K562 (cell line): ENCODE measurements around the gene LIF. TPM values are rescaled to one million over a fixed set of nuclear protein-coding genes. Genes with fewer than 3 reads are reported as not detected.

ENCODE experiments used
- ATAC-seq: fragments of 200-7000 bp; cut with Tn5 transposase; 3 replicates; pipeline ENCODE4 v1.9.1; 2020; ENCODE audit warnings: moderate library complexity
- BruUV-seq: library from RNA; stranded (reverse); fragments of 400-500 nt; replicated peaks from 2 replicates; lab custom pipeline; 2021; lab: Mats Ljungman, UMichigan
- CTCF ChIA-PET: fragments of 300-600 bp; formaldehyde crosslinking; extraction: SDS; loops from one replicate; lab custom pipeline; 2021; ENCODE audit warnings: low intra/inter-chr PET ratio; lab: Yijun Ruan, JAX
- POLR2A ChIA-PET: fragments of 300-600, 350-650 bp; sonication (Branson Sonifier 250); formaldehyde crosslinking; extraction: SDS; loops from one replicate; lab custom pipeline; 2021; ENCODE audit warnings: antibody characterized with exemption, inconsistent platforms; lab: Yijun Ruan, JAX
- DNase-seq, 4 experiments: peaks; one replicate each; pipeline versions ENCODE4 v3.0.0 to v3.0.0-alpha.2; 2011 to 2018; ENCODE audit warnings: low spot score in 3 of 4, mixed read lengths in 3 of 4; ENCODE audit errors: extremely low read depth in 1 of 4
- FAIRE-seq: peaks from 2 replicates; lab custom pipeline; 2011; peaks lifted over from hg19 to GRCh38; lab: Jason Lieb, UNC
- H2AFZ ChIP-seq: 2 replicates; pipeline ENCODE4 v1.6.0; 2011; ENCODE audit warnings: low read depth, low read length, control low read depth, inconsistent platforms
- H3K27ac ChIP-seq: fragments of 200-600 bp; 3 replicates; pipeline ENCODE4 v1.8.0; 2011; ENCODE audit warnings: low read depth, mild to moderate bottlenecking, control low read depth, inconsistent platforms, low read length, moderate library complexity, mixed read lengths; ENCODE audit errors: extremely low read depth
- H3K27me3 ChIP-seq, 2 experiments: fragments of 300-600 bp in 1 of 2; 2 replicates in 1 of 2; 3 replicates in 1 of 2; pipeline versions ENCODE4 v1.6.0 to v1.8.0; 2011; ENCODE audit warnings: inconsistent platforms in 2 of 2, low read length in 2 of 2, mild to moderate bottlenecking in 1 of 2, mixed read lengths in 1 of 2, moderate library complexity in 1 of 2; ENCODE audit not compliant: control insufficient read depth in 2 of 2, insufficient read depth in 2 of 2
- H3K36me3 ChIP-seq: fragments of 300-600 bp; 3 replicates; pipeline ENCODE4 v1.8.0; 2011; ENCODE audit warnings: mild to moderate bottlenecking, low read length, inconsistent platforms; ENCODE audit not compliant: control insufficient read depth, insufficient read depth
- H3K4me1 ChIP-seq, 2 experiments: fragments of 200-600 bp in 1 of 2; replicated peaks in 1 of 2; 2 replicates in 1 of 2; 3 replicates in 1 of 2; pipeline versions ENCODE4 v1.5.1 to v1.8.0; 2011; ENCODE audit warnings: inconsistent platforms in 2 of 2, low read length in 2 of 2, mild to moderate bottlenecking in 1 of 2, mixed read lengths in 1 of 2, moderate library complexity in 1 of 2; ENCODE audit not compliant: control insufficient read depth in 2 of 2, insufficient read depth in 2 of 2
- H3K4me2 ChIP-seq: 2 replicates; pipeline ENCODE4 v1.6.1; 2011; ENCODE audit warnings: low read length, control low read depth, inconsistent platforms, mixed read lengths; ENCODE audit not compliant: insufficient read depth
- H3K4me3 ChIP-seq: fragments of 200-600 bp; sonication (generic), shearing (Covaris generic); 2 replicates; pipeline ENCODE4 v1.5.1; 2016; ENCODE audit warnings: control low read depth, inconsistent platforms
- H3K79me2 ChIP-seq: fragments of 200-600 bp; 3 replicates; pipeline ENCODE4 v1.8.0; 2011; ENCODE audit warnings: low read length, inconsistent platforms; ENCODE audit not compliant: control insufficient read depth, insufficient read depth
- H3K9ac ChIP-seq, 2 experiments: 2 replicates each; pipeline versions ENCODE4 v1.6.0 to v1.6.1; 2011; ENCODE audit warnings: low read depth in 2 of 2, low read length in 2 of 2, control low read depth in 1 of 2, inconsistent platforms in 1 of 2, mild to moderate bottlenecking in 1 of 2, mixed read lengths in 1 of 2; ENCODE audit not compliant: insufficient read depth in 1 of 2
- H3K9me1 ChIP-seq: one replicate; pipeline ENCODE4 v1.6.0; 2011; ENCODE audit warnings: inconsistent platforms, mild to moderate bottlenecking, low read length, moderate library complexity; ENCODE audit not compliant: control insufficient read depth, insufficient read depth
- H3K9me3 ChIP-seq: replicated peaks from 2 replicates; pipeline ENCODE4 v1.5.1; 2011; ENCODE audit warnings: low read depth, low read length, inconsistent platforms; ENCODE audit not compliant: control insufficient read depth, insufficient read depth
- H4K20me1 ChIP-seq: replicated peaks from 2 replicates; pipeline ENCODE4 v1.6.1; 2011; ENCODE audit warnings: low read length, inconsistent platforms, mixed read lengths; ENCODE audit not compliant: control insufficient read depth, insufficient read depth
- BCOR ChIP-seq: fragments of 450-650 bp; IDR thresholded peaks from 2 replicates; pipeline ENCODE4 v1.6.1; 2016
- NFIC ChIP-seq: fragments of 450-650 bp; IDR thresholded peaks from 2 replicates; pipeline ENCODE4 v1.6.1; 2017; ENCODE audit warnings: mild to moderate bottlenecking, inconsistent platforms
- RBM25 ChIP-seq: fragments of 200-400 bp; formaldehyde crosslinking; IDR thresholded peaks from 2 replicates; pipeline ENCODE4 v1.6.1; 2018; ENCODE audit warnings: low read length, low read depth, moderate library complexity; ENCODE audit not compliant: severe bottlenecking
- WGBS: fragments of 100-300 bp; shearing (Covaris generic); methylation state at CpG from one replicate; pipeline ENCODE4 v1.1.6; 2016; ENCODE audit warnings: low coverage, mixed read lengths; ENCODE audit not compliant: insufficient coverage; ENCODE audit errors: missing lambda C conversion rate; 5-methylcytosine and 5-hydroxymethylcytosine counted together
- in situ Hi-C: fragments of 300-500 bp; cut with MboI; formaldehyde crosslinking; loops from 4 replicates; pipeline ENCODE4 v1.15.0; 2018; ENCODE audit warnings: inconsistent platforms, mixed read lengths
- intact Hi-C: fragments of 100-400 bp; cut with micrococcal nuclease; formaldehyde crosslinking; loops from 2 replicates; pipeline ENCODE4 v1.14.2; 2022
- polyA plus RNA-seq, 8 experiments: library from polyadenylated mRNA; depleted of rRNA in 4 of 8; stranded (reverse) in 5 of 8; unstranded in 3 of 8; fragments of >200 nt; fragmentation: Nextera tagmentation in 2 of 8; fragmentation: Illumina TruSeq in 1 of 8; extraction: Ambion mirVana in 2 of 8; extraction: Trizol in 1 of 8; gene quantifications; 2 replicates each; pipeline versions ENCODE4 v1.2.1 to v1.2.3, GENCODE V29; 2011 to 2014; ENCODE audit warnings: inconsistent platforms in 1 of 8, missing spikeins in 1 of 8
- total RNA-seq, 7 experiments: library from RNA; depleted of rRNA in 6 of 7; stranded (reverse); fragments of >200 nt in 6 of 7; fragmentation: Illumina TruSeq in 2 of 7; extraction: Trizol in 2 of 7; gene quantifications; 2 replicates each; pipeline versions ENCODE4 v1.2.1 to v1.2.3, GENCODE V29; 2011 to 2021; ENCODE audit warnings: low replicate concordance in 1 of 7

Gene LIF
- total and polyA plus RNA-seq, 9 of the 15 experiments (the other 6 are each of a cell fraction or from before 2014, with no cell fraction given): 0.05 to 0.39 (median 0.18) TPM; not detected in 3

GRCh38 chr22:30250039-30250565 lies 3.5 kb upstream of the LIF start:
- peak; percentile 62 for TF ChIP-seq NFIC
- peak; percentile 62 for TF ChIP-seq RBM25
- TF ChIP-seq BCOR: no peak
- TF ChIP-seq, all 486 proteins: peak for 2
- Histone ChIP-seq H3K27me3 (peaks cover 0 to 27% of the 10 kb centered on the region in 2 experiments; a peak in 2 of 5 replicates), H3K9ac (no peak overlapping the region), H2AFZ (no peak overlapping the region), H3K27ac (no peak overlapping the region), H3K36me3 (no peaks in the 10 kb centered on the region), H3K9me3 (no peaks in the 10 kb centered on the region), H3K9me1 (no peaks in the 10 kb centered on the region), H3K4me3 (no peak overlapping the region), H3K4me2 (no peak overlapping the region), H3K4me1 (peaks cover 0 to 38% of the 10 kb centered on the region in 2 experiments; a peak in 2 of 5 replicates), H3K79me2 (no peaks in the 10 kb centered on the region), H4K20me1 (no peaks in the 10 kb centered on the region)
- DNase-seq: no peak
- BruUV-seq: no TSS peak
- no peak for FAIRE-seq
- intact Hi-C loops (no loop called here), in situ Hi-C loops (no loop called here)
- no peak for ATAC-seq
- ChIA-PET POLR2A (interaction anchor here (0.6 kb wide), 1 partner anchor 9 kb away, joined by 3 read pairs; no protein-coding TSS in a partner anchor), CTCF (no interaction called here)
- WGBS: 43% methylated on average over 3 of the region's 3 CpGs
